HG03469 (cell line): ENCODE results near the gene SLC6A9.

ENCODE experiments used
- ATAC-seq: cut with Tn5 transposase; IDR thresholded peaks from one replicate; pipeline ENCODE4 v1.9.1; 2021; ENCODE audit warnings: mild to moderate bottlenecking, moderate library complexity, moderate number of reproducible peaks; ENCODE audit not compliant: unreplicated experiment

The SLC6A9 gene

DNA sequence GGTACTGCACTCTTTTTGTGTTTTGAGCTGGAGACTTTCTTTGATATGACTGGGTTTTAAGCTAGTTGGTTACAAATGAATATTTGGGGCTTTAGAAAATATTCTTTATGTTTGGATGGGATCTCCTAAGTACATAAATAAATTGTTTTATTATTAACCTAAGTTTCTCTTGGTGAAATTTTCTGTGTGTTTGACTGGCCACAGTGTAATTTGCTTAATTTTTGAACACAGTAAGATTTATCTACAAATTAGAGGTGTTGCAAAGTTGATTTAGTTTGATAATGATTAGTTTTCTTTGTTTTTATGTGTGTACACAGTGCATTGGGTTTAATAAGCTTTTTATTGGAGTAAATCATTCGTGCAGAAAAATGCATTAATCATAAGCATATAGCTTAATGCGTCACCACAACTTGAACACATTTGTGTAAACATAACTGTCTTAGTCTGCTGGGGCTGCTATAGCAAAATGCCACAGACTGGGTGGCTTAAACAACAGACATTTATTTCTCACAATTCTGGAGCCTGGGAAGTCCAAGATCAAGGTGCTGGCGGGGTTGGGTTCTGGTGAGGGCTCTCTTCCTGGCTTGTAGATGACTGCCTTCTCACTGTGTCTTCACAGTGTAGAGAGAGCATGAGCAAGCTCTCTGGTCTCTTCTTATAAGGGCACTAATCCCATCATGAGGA, 17.4 kb upstream of the SLC6A9 start:
- ATAC-seq: no peak

DNA sequence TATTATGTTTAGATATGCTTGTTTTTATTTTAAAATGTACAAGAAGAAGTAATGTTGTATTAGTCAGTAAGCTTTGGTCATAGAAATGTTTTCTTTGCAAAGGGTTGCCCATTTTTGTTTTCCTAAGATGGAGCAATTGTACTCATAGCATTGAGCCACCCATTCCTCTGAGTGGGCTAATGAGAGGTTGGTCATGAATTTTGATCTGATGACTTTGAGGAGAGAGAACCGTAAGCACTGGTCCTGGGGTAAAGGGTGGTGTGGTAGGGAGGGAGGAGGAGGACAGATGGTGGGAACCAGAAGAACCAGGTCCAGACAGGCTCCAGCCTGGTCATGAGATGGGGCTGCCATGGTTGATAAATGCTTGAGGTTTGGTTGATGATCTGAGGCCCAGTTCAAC, 15.9 kb upstream of the SLC6A9 start:
- ATAC-seq: no peak

DNA sequence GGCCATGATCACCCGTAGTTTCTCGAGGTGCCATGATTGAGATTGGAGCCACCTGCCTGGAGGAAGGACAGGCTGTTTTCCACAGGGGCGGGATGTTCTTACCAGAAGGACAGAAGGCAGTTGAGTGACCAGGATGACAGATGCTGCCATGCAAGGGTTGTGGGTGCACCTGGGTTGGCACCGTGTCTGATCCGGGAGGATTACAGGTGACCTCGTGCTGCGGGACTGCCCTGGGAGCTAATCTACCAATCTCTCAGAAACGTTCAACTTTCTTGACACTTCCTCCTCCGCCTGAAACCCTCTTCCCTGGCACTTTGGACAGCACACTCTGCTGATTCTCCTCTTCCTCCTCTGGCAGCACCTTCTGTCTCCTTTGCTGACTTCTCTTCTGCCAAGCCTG, 13.8 kb upstream of the SLC6A9 start:
- ATAC-seq: no peak

DNA sequence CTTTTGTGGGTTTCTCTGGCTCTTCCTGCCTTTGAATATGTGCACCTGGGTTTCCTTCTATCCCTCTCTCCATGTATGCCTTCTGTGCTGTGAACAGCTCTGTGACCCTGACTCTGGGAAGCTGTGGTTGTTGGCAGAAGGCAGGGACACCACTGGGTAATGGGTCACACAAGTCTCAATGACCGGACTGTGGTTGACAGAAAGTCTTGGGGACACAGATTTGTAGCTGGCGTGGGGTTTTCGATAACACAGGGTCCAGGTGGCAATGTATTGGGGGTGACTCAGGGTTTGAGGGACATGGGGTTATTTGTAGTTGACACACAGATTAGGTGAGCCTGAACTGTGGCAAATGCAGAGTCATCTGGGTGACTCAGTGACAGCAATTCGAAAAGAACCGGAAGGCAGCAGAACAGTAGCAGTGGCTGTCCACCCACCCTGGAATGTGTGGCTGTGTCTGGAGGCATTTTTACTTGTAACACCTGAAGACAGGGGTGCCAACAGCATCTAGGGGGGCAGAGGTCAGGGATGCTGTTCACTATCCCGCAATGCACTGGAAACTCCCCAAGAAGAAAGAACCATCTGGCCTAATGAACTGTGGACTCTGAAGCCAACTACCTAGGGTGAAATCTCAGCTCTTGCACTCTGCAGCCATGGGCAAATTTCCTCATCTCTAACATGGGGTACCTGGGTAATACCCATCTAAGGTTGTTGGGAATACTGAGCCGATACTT, 13.0 kb upstream of the SLC6A9 start:
- ATAC-seq: no peak

DNA sequence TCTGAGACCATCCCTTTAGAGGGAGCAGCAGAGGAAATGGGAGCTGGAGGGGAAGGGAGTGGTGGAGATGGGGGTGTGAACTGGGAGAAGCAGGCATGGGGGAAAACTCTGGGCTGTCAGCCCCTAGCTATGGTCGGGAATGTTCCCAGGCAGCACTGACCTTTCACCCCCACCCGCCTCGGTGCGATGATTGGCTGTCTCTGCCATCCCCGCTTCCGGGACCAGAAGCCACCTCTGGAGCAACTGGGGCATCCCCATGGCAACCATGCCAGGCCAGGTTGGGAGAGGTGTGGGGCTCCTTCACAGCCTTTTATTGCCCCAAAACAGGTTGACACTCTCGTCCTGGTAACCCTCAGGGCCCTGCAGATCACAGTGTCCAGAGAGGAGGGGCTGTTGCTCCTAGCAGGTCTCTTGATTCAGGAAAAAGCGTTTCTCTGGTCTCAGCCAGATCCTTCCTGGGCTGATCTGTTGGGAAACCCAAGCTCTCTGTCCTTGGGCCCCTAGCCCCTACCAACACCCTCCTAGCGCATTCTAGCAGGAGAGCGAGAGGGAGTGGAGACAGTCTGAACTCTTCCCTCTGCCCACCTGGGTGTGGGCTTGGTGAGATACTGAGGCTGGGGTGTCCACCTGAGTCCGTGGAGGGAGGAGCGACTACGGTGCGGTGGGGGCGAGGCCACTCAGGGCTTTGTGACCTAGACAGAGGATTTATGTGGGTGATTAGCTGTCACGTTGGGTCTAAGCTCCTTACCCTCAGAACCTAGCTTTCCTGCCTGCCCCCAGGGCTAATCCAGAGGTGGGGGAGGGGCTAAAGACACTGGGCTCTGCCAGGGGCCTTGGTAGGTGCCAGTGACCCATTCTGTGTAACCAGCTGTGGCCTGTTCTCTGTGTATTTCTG, 12.2 kb upstream of the SLC6A9 start:
- ATAC-seq: no peak

DNA sequence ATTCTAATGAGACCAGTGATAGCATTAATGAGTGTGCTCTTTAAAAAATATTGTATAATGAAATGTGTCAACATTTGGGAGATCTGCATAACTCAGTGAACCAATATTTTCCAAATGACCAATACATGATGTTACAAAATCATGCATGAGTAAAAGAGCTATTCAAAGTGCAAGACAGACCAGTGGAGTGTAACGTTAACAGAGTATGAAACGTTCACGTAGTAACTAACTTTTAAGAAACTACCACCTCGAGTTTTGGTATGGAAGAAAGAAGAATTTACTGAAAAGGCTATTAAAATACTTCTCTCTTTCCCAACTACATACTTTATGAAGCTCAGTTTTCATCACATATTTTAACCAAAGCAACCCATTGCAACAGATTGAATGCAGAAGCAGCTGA, 9.6 kb upstream of the SLC6A9 start:
- no peak for ATAC-seq

DNA sequence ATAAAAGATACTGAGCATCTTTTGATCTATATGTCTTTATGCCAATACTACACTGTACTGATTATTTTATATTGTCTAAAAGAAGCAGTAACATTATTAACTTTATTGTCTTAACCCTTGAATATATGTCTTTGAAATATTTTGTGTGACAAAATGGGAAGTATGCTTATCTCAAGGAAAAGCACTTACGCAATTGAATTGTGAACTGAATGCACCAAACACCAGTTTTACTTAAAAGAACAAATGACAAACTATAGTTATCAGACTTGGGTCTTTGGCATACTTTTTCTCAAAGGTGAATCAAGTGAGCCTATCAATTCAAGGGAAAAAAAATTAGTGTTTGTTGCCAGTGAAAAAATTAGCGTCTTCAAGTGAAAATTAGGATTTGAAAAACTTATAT, 9.2 kb upstream of the SLC6A9 start:
- no peak for ATAC-seq

DNA sequence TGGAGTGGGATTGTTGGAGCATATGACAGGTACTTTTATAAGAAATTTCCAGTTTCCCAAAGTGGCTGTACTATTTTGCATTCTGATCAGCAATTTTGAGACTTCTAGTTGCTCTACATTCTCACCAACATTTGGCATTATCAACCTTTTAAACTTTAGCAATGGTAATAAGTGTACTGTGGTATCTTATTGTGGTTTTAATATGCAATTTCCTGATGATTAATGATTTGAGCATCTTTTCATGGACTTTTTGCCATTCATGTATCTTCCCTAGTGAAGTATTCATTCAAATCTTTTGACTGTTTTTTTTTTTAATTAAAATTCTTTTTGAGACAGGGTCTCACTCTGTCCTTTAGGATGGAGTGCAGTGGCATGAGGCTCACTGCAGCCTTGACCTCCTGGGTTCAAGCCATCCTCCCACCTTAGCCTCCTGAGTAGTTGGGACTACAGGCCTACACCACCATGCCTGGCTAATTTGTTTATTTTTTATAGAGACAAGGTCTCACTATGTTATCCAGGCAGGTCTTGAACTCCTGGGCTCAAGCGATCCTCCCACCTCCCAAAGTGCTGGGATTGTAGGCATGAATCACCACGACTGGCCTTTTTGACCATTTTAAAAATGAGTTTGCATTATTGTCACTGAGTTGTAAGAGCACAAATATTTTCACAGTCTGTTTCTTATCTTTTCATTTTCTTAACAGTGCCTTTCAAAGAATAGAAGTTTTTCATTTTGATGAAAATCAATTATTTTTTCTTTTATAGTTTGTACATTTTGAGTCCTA, 7.8 kb upstream of the SLC6A9 start:
- ATAC-seq: no peak

DNA sequence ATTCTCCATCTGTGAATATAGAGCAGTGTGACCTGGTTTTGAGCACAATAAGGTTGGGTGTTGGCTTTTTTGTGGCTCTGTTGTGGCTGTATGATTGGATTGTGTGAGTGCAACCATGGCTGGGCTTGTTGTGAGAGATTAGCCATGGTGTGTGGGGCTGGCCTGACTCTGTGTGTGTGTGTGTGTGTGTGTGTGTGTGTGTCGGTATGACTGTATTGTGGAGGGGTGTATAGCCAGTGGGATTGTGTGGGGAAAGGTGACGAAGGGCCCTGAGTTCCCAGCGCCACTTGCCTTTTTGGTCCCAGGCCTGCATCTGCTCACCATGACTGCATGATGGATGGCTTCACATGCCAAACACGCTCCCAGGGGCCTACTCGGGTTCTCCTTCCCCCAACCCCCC, 5.9 kb upstream of the SLC6A9 start:
- no peak for ATAC-seq

DNA sequence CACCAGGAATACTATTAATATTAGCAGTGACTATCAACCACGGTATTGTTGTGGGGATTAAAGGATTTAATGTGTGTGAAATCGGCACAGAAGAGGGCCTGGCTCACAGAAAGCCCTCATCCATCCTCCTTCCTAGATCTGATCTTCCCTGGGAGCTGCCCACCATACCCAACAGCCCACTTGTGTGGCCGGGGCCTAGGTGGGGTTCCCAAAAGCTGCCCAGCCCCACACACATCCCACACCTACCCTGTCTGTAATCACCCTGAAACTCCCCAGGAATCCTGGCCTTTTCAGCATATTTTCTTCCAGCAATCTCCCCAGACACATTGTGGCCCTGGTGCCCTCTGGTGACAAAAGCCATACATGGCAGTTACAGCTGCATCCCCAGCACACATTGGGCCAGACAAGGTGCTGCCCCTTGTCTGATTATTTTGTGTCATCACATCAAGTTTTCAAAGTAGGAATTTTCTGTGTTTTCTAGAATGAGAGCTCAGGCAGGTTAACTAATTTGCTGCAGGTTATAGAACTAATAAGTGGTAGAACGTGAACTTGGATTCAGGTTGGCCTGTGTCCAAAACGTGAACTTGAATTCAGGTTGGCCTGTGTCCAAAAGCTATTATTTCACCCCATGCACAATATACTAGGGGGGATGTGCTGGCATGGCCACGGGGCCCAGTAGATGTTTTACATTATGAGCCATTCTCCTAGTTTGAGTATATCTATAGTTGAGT, 5.3 kb upstream of the SLC6A9 start:
- no peak for ATAC-seq

DNA sequence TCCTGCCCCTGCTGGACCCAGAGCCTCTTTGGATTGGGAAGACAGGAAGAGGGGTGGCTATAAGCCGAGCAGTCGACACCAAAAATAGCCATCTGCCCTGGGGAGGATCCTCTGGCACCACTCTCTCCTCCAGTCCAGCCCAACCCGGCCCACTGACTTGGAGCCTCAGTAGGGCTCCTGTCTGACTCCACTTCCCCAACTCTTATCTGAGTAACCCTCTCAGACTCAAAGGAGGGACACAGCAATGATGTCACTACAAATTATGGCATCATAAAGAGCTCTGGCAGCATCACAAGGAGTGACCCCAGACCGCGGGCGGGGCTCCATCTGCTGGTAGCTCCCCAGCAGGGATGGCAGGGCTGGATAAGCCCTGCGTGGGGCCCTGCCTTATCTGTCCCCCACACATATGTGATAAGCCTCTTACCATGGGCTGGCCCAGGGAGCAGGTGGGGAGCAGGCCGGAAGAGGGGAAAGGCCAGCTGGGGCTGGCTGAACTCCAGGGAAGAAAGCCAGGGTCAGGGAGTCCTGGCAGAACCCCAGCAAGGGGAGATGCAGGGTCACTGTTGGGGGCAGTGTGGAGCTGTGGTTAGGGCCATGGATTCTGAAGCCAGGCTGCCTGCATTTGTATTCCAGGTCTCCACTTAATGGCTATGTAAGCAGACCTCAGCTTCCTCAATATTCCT, 4.6 kb upstream of the SLC6A9 start:
- no peak for ATAC-seq

DNA sequence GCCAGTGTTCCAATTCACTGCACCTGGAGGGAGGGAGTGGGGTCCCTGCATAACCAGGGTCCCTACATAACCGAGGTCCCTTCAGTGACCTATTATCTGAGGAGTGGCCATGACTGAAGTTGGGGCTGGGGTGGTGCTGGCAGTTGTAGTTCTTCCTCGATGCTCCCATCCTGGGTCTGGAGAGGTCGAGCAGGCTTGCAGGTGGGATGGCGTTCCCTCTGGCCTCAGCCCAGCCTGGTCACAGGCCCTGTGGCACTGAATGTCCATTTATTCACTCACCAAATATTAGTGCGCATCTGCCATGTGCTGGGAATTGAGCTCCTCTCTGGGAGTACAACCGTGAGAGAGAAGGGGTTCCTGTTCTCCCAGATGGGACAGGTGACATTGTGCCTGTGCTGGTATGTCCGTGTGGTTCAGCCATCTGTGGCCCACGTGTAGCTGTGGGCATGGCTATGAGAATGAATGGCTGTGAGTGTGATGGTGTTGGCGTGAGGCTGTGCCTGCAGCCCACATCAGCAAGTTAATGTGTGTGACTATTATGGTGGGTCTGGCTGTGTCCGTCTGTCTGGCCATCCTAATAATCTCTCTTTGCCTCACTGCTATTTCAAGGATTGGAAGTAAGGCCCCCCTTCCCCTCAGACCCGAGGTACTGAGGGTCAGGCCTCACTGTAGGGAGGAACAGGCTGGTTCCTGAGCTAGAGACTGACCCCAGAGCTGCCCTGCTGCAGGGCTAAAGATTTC, 3.9 kb upstream of the SLC6A9 start:
- ATAC-seq: no peak

DNA sequence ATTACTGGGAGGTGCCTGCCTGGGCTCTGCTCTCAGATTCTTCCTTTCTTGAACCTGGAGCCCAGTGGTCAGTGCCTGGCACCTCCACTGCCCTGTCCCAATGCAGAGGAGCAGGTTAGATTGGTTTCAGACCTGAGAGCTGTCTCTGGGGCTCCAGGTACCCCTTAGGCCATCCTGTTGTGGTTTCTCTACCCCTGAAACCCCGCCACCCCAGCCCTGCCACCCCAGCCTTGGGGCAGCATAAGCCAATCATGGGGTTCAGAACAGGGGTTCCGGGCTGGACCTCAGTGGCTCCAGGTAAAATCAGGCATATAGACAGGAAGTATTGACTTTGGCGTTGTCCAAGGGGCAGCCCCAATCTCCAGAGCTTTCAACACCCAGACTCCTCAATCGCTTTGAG, 3.2 kb upstream of the SLC6A9 start:
- ATAC-seq: no peak

DNA sequence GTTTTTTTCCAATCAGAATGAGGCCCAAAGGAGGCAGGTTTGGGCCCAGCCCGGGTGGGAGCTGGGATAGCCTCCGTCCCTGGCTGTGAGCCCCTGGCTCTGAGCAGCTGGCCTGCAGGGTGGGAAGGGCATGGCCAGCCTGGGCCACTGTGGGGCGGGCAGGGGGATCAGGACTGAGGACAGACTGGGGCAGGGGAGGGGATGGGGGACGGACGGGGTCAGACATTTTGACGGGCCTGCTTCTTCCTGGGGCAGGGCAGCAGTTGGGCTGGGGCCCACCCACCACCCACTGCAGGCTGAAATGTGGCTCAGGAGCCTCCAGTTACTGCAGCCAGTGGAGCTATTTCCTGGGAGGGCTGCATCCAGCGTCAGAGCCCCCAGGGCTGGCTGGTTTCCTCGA, 2.5 kb upstream of the SLC6A9 start:
- no peak for ATAC-seq

DNA sequence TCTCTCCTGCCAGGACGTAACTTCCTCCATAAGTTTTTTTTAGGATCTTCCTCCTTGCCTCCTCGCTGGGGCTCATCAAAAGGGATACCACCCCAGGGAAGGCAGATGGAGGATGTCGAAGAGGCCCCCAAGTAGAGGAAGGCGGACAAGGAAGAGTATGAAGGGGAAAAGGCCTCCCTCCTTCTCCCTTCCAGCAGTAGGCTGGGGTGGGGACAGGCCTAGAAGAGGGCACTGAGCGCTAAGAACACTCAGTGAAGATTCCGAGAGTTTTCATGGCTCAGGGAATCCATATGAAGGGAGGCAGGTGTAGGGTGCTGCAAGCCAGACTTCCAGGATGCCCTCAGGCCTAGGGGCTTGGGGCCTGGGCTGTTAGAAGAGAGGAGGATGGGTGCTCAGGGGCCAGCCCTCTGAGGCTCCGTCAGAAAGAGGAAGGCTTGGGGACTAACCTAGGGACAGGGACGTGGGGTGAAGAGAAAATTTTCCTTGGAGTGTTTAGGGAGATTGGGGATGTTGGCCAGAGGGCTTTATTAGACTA, 1.8 kb upstream of the SLC6A9 start:
- ATAC-seq: no peak

DNA sequence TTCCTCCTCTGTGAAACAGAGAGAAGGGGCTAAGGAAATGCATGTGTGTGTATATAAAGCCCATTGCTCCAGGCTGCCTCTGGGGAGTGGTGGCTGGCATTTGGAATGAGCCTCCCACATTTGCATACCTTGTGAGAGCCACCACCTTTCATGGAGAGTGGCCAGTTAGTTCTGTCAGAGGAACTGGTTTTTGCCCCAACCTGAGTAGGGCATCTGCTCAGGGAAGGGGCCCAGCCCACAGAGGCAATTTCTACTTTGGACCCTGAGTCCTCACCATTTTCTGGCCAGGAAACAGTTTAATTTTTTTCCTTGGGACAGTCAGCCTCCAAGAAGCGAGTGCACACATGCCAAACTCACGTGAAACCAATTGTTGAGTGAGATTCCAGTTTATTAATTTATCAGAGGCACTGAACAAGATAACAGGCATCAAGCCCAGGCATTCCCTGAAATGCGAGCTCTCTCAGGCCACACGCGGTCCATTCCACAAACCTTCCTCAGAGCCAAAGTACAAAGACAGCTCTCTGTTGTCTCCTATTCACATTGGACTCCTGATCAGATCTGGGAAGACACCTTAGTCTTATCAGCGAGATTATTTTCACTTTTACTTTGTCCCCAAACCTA, 1.0 kb upstream of the SLC6A9 start:
- no peak for ATAC-seq

DNA sequence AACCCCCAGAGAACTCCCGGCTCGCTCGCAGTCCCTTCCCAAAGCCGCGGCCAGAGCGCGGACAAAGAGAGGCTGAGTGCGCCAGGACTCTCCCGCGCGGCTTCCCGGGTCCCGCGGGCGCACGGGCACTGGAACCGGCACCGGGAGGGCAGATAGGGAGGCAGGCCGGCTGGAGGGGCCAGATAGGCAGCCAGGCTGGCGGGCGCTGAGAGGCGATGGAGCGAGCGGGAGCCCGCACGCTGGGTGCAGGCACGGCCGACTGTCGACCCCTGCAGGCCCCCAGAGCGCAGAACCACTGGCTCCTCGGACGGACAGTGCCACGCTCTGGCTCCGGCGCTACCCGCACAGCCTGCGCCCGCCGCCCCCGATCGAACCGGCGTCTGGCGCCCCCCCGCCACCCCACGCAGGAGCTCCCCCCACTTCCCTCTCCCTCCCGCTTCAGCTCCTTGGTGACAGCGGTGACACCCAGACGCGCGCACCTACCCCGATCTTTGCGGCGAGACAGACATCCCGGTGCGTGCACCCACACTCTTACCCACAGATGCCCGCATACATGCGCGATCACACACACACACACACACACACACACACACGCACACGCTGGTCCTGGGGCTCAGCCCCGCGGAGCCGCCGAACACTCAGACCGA, 534 bp downstream of the SLC6A9 start:
- ATAC-seq: no peak
